H1 (cell line): ENCODE measurements around the gene LYPD6B. TPM values are rescaled to one million over a fixed set of nuclear protein-coding genes. Genes with fewer than 3 reads are reported as not detected.

ENCODE experiments used
- CTCF ChIA-PET: fragments of 300-600 bp; sonication (Branson Sonifier 250); formaldehyde crosslinking; loops from one replicate; lab custom pipeline; 2021; ENCODE audit not compliant: partially characterized antibody; lab: Charles Lee
- POLR2A ChIA-PET: fragments of 300-600 bp; sonication (Branson Sonifier 250); formaldehyde crosslinking; loops from one replicate; lab custom pipeline; 2021; ENCODE audit warnings: inconsistent platforms; ENCODE audit not compliant: partially characterized antibody; lab: Charles Lee
- DNase-seq, 2 experiments: peaks; one replicate each; pipeline versions ENCODE4 v3.0.0 to v3.0.0-alpha.2; 2010 to 2022; ENCODE audit warnings: low spot score in 2 of 2, low read depth in 1 of 2, mixed read lengths in 1 of 2
- FAIRE-seq: peaks from 2 replicates; lab custom pipeline; 2011; peaks lifted over from hg19 to GRCh38; lab: Jason Lieb, UNC
- H2AFZ ChIP-seq: 2 replicates; pipeline ENCODE4 v1.8.1; 2012; ENCODE audit warnings: low read length, inconsistent platforms
- H2AK5ac ChIP-seq: 2 replicates; pipeline ENCODE4 v1.6.1; 2013; ENCODE audit warnings: low read depth, low read length
- H2BK120ac ChIP-seq: replicated peaks from 2 replicates; pipeline ENCODE3; 2013; ENCODE audit warnings: low read depth, low read length, inconsistent platforms
- H2BK12ac ChIP-seq: 2 replicates; pipeline ENCODE4 v1.6.1; 2013; ENCODE audit warnings: low read depth, low read length
- H2BK15ac ChIP-seq: 2 replicates; pipeline ENCODE4 v1.6.1; 2013; ENCODE audit warnings: low read length
- H2BK20ac ChIP-seq: 2 replicates; pipeline ENCODE4 v1.6.1; 2013; ENCODE audit warnings: low read length
- H2BK5ac ChIP-seq: 2 replicates; pipeline ENCODE4 v1.6.1; 2013; ENCODE audit warnings: low read depth, low read length
- H3K14ac ChIP-seq: 2 replicates; pipeline ENCODE4 v1.6.1; 2013; ENCODE audit warnings: inconsistent platforms; ENCODE audit not compliant: insufficient read length
- H3K18ac ChIP-seq: 2 replicates; pipeline ENCODE4 v1.6.1; 2013; ENCODE audit warnings: low read length; ENCODE audit errors: extremely low read depth
- H3K23ac ChIP-seq: 2 replicates; pipeline ENCODE4 v1.6.1; 2013; ENCODE audit warnings: inconsistent platforms; ENCODE audit not compliant: insufficient read length
- H3K23me2 ChIP-seq: 2 replicates; pipeline ENCODE4 v1.6.1; 2013; ENCODE audit warnings: low read depth, low read length
- H3K27ac ChIP-seq: 2 replicates; pipeline ENCODE4 v1.6.1; 2011; ENCODE audit warnings: low read depth, low read length, inconsistent platforms
- H3K27me3 ChIP-seq, 4 experiments: replicated peaks in 1 of 4; 1 replicate in 1 of 4; 2 replicates in 3 of 4; pipeline versions ENCODE4 v1.6.1 to v1.8.1; 2011 to 2013; ENCODE audit warnings: low read length in 3 of 4, mild to moderate bottlenecking in 3 of 4, inconsistent platforms in 2 of 4, mixed read lengths in 2 of 4, moderate library complexity in 1 of 4; ENCODE audit not compliant: control insufficient read depth in 3 of 4, insufficient read depth in 3 of 4; ENCODE audit errors: extremely low read depth in 1 of 4
- H3K36me3 ChIP-seq, 4 experiments: 2 replicates each; pipeline versions ENCODE4 v1.6.1 to v1.8.1; 2011 to 2013; ENCODE audit warnings: mild to moderate bottlenecking in 4 of 4, low read length in 3 of 4, moderate library complexity in 2 of 4, control low read depth in 1 of 4, inconsistent platforms in 1 of 4; ENCODE audit not compliant: insufficient read depth in 4 of 4, control insufficient read depth in 2 of 4
- H3K4ac ChIP-seq: replicated peaks from 2 replicates; pipeline ENCODE3; 2013; ENCODE audit warnings: low read length, low read depth, mixed read lengths, inconsistent platforms; ENCODE audit not compliant: insufficient read length
- H3K4me1 ChIP-seq, 4 experiments: replicated peaks in 1 of 4; 1 replicate in 1 of 4; 2 replicates in 3 of 4; pipeline versions ENCODE4 v1.6.1 to v1.8.1; 2011 to 2013; ENCODE audit warnings: low read length in 3 of 4, inconsistent platforms in 2 of 4, mixed read lengths in 1 of 4; ENCODE audit not compliant: insufficient read depth in 4 of 4, control insufficient read depth in 3 of 4
- H3K4me2 ChIP-seq, 2 experiments: 2 replicates each; pipeline versions ENCODE4 v1.6.1 to v1.8.1; 2011 to 2013; ENCODE audit warnings: low read depth in 2 of 2, low read length in 2 of 2, control low read depth in 1 of 2, inconsistent platforms in 1 of 2, mild to moderate bottlenecking in 1 of 2; ENCODE audit not compliant: insufficient read depth in 1 of 2
- H3K4me3 ChIP-seq, 4 experiments: fragments of 200-600, 300-600 bp in 1 of 4; sonication (generic), shearing (Covaris generic), sonication (Bioruptor Twin) in 1 of 4; 2 replicates each; pipeline versions ENCODE4 v1.5.1 to v1.8.1; 2011 to 2016; ENCODE audit warnings: low read length in 4 of 4, low read depth in 3 of 4, control low read depth in 2 of 4, inconsistent platforms in 2 of 4, mild to moderate bottlenecking in 2 of 4, mixed read lengths in 1 of 4, moderate library complexity in 1 of 4; ENCODE audit not compliant: insufficient read depth in 2 of 4; ENCODE audit errors: extremely low read depth in 1 of 4
- H3K56ac ChIP-seq: replicated peaks from 2 replicates; pipeline ENCODE3; 2013; ENCODE audit warnings: low read depth, mild to moderate bottlenecking, mixed read lengths, low read length, inconsistent platforms; ENCODE audit not compliant: insufficient read length
- H3K79me1 ChIP-seq: 2 replicates; pipeline ENCODE4 v1.6.1; 2013; ENCODE audit warnings: low read depth, low read length, control low read depth
- H3K79me2 ChIP-seq, 2 experiments: 2 replicates each; pipeline versions ENCODE4 v1.6.1 to v1.8.1; 2012 to 2013; ENCODE audit warnings: low read length in 2 of 2, mild to moderate bottlenecking in 2 of 2, inconsistent platforms in 1 of 2; ENCODE audit not compliant: insufficient read depth in 2 of 2, control insufficient read depth in 1 of 2
- H3K9ac ChIP-seq, 4 experiments: replicated peaks in 1 of 4; 1 replicate in 1 of 4; 2 replicates in 3 of 4; pipeline versions ENCODE4 v1.6.1 to v1.8.1; 2011 to 2013; ENCODE audit warnings: low read depth in 3 of 4, low read length in 3 of 4, control low read depth in 2 of 4, mild to moderate bottlenecking in 2 of 4, moderate library complexity in 2 of 4, inconsistent platforms in 1 of 4; ENCODE audit errors: extremely low read depth in 1 of 4
- H3K9me3 ChIP-seq, 2 experiments: 2 replicates each; pipeline versions ENCODE4 v1.6.1 to v1.8.1; 2012 to 2013; ENCODE audit warnings: mild to moderate bottlenecking in 2 of 2, moderate library complexity in 2 of 2, control low read depth in 1 of 2, inconsistent platforms in 1 of 2, low read depth in 1 of 2, low read length in 1 of 2, mixed read lengths in 1 of 2; ENCODE audit not compliant: insufficient read depth in 2 of 2
- H4K20me1 ChIP-seq, 2 experiments: replicated peaks in 1 of 2; 2 replicates each; pipeline versions ENCODE3 to v1.8.1; 2011 to 2013; ENCODE audit warnings: inconsistent platforms in 2 of 2, low read length in 2 of 2, mild to moderate bottlenecking in 1 of 2; ENCODE audit not compliant: insufficient read depth in 2 of 2, control insufficient read depth in 1 of 2
- H4K5ac ChIP-seq: 2 replicates; pipeline ENCODE4 v1.6.1; 2013; ENCODE audit warnings: low read length, low read depth, mixed read lengths, inconsistent platforms; ENCODE audit not compliant: insufficient read length
- H4K8ac ChIP-seq: 2 replicates; pipeline ENCODE4 v1.8.0; 2013; ENCODE audit warnings: mild to moderate bottlenecking, moderate library complexity, low read length, inconsistent platforms; ENCODE audit not compliant: insufficient read depth; ENCODE audit errors: extremely low read depth
- H4K91ac ChIP-seq: replicated peaks from 2 replicates; pipeline ENCODE3; 2013; ENCODE audit warnings: low read length, mixed read lengths, inconsistent platforms; ENCODE audit not compliant: insufficient read length
- CTCF ChIP-seq, 3 experiments: IDR thresholded peaks; 1 replicate in 2 of 3; 2 replicates in 1 of 3; pipeline versions ENCODE4 v1.5.1 to v1.6.1; 2011; ENCODE audit warnings: low read length in 3 of 3, mild to moderate bottlenecking in 3 of 3, inconsistent platforms in 2 of 3, low read depth in 1 of 3, moderate library complexity in 1 of 3; ENCODE audit not compliant: insufficient read depth in 1 of 3; ENCODE audit errors: control extremely low read depth in 1 of 3
- E2F6 ChIP-seq: IDR thresholded peaks from 2 replicates; pipeline ENCODE4 v1.6.1; 2012; ENCODE audit warnings: inconsistent platforms
- EZH2 ChIP-seq: fragments of 200-600 bp; sonication (generic); IDR thresholded peaks from 2 replicates; pipeline ENCODE4 v1.7.1; 2012; ENCODE audit warnings: low read depth, mild to moderate bottlenecking, moderate library complexity, low read length, inconsistent platforms; ENCODE audit not compliant: severe bottlenecking
- KDM1A ChIP-seq: fragments of 200-600, 300-600 bp; sonication (generic); IDR thresholded peaks from 2 replicates; pipeline ENCODE4 v1.7.1; 2016; ENCODE audit warnings: mild to moderate bottlenecking, low read length, borderline replicate concordance
- POLR2A ChIP-seq, 2 experiments: IDR thresholded peaks; 1 replicate in 1 of 2; 2 replicates in 1 of 2; pipeline ENCODE4 v1.6.1; 2011; ENCODE audit warnings: low read depth in 2 of 2, low read length in 2 of 2, mild to moderate bottlenecking in 2 of 2; ENCODE audit errors: control extremely low read depth in 1 of 2
- RBBP5 ChIP-seq: IDR thresholded peaks from 2 replicates; pipeline ENCODE4 v1.7.1; 2012; ENCODE audit warnings: low read depth, mild to moderate bottlenecking, inconsistent platforms, low read length, moderate library complexity, borderline replicate concordance
- SIN3A ChIP-seq, 2 experiments: IDR thresholded peaks in 1 of 2; conservative IDR thresholded peaks in 1 of 2; 2 replicates each; pipeline ENCODE4 v1.6.1; 2011 to 2012; ENCODE audit warnings: low read length in 2 of 2, improper control_type of control experiment in 1 of 2, low read depth in 1 of 2, mild to moderate bottlenecking in 1 of 2
- SIX5 ChIP-seq: IDR thresholded peaks from 2 replicates; pipeline ENCODE4 v1.6.1; 2011; ENCODE audit warnings: mild to moderate bottlenecking, low read depth, low read length
- TAF7 ChIP-seq: optimal IDR thresholded peaks from 2 replicates; pipeline ENCODE3; 2011; ENCODE audit warnings: low read depth, mild to moderate bottlenecking, inconsistent platforms, low read length, moderate library complexity, borderline replicate concordance
- WGBS, 2 experiments: shearing (Covaris generic) in 1 of 2; methylation state at CpG; one replicate each; pipeline versions ENCODE4 v1.1.6 to v1.1.7; 2013 to 2015; ENCODE audit warnings: low lambda C conversion rate in 2 of 2, mixed read lengths in 2 of 2, inconsistent platforms in 1 of 2, low coverage in 1 of 2, missing lambda C conversion rate in 1 of 2; ENCODE audit not compliant: insufficient replicate concordance in 2 of 2, insufficient coverage in 1 of 2, insufficient read length in 1 of 2; ENCODE audit errors: extremely low coverage in 1 of 2, missing lambda C conversion rate in 1 of 2; 5-methylcytosine and 5-hydroxymethylcytosine counted together
- polyA plus RNA-seq, 7 experiments: library from polyadenylated mRNA; depleted of rRNA in 3 of 7; stranded (reverse) in 5 of 7; unstranded in 2 of 7; fragments of >200 nt in 5 of 7; fragments of 200-250 nt in 2 of 7; gene quantifications; 1 replicate in 5 of 7; 2 replicates in 1 of 7; 4 replicates in 1 of 7; pipeline versions ENCODE4 v1.2.1 to v1.2.3, GENCODE V29; 2011 to 2013; ENCODE audit warnings: missing spikeins in 2 of 7, mixed read lengths in 2 of 7
- total RNA-seq: library from RNA; stranded (reverse); fragmentation: NEBNext Ultra II Directional; extraction: Animal tissue kit (Norgen Biotek cat#: 25700); gene quantifications from 2 replicates; pipeline ENCODE4 v1.2.1, GENCODE V29; 2021

Gene LYPD6B
- total and polyA plus RNA-seq, 2 of the 8 experiments (the other 6 are each of a cell fraction or from before 2014, with no cell fraction given), result 2.2 to 3.5 TPM

- no peaks in the 10 kb centered on the region for H4K20me1 ChIP-seq
- no peak overlapping the region for H2BK15ac ChIP-seq
- FAIRE-seq (no peak), DNase-seq (no peak)
- no peak overlapping the region for H3K56ac ChIP-seq
- no peaks in the 10 kb centered on the region for H3K27me3 ChIP-seq
- no peak overlapping the region for H3K27ac ChIP-seq
- no peak overlapping the region for H3K4me2 ChIP-seq
- H3K36me3 ChIP-seq, result no peaks in the 10 kb centered on the region
- CTCF ChIA-PET, result no interaction called here
- H3K9ac ChIP-seq, result no peak overlapping the region
- no peak overlapping the region for H2BK12ac ChIP-seq
- H3K79me2 ChIP-seq, result no peaks in the 10 kb centered on the region
- H3K79me1 ChIP-seq, result no peaks in the 10 kb centered on the region
- 89% methylated on average over 4 of the region's 4 CpGs; no CpG with 5 or more reads in 1 of the 2 experiments for WGBS, 2 experiments
- no peak overlapping the region for H4K5ac ChIP-seq
- H4K91ac ChIP-seq, result no peak overlapping the region
- H3K4me1 ChIP-seq, result peaks cover 0 to 7% (median 3%) of the 10 kb centered on the region in 4 experiments; a peak in 2 of 7 replicates
- H3K9me3 ChIP-seq, result no peaks in the 10 kb centered on the region
- no peak overlapping the region for H2BK20ac ChIP-seq
- no peak overlapping the region for H4K8ac ChIP-seq
- H2AFZ ChIP-seq, result no peak overlapping the region
- H3K18ac ChIP-seq, result no peak overlapping the region
- H2BK120ac ChIP-seq, result no peak overlapping the region
- H3K23ac ChIP-seq, result no peak overlapping the region
- no peak overlapping the region for H3K4me3 ChIP-seq
- no peak overlapping the region for H2AK5ac ChIP-seq
- no peak overlapping the region for H3K4ac ChIP-seq
- no peak overlapping the region for H3K14ac ChIP-seq
- no peak overlapping the region for H2BK5ac ChIP-seq
- POLR2A ChIA-PET, result no interaction called here
- no peaks in the 10 kb centered on the region for H3K23me2 ChIP-seq
- TF ChIP-seq POLR2A (IDR thresholded peaks at IDR 0.05; ENCODE audit: control extremely low read depth in 1 of 2, low read depth in 2 of 2, low read length in 2 of 2) (no peak), CTCF (IDR thresholded peaks at IDR 0.05; ENCODE audit: control extremely low read depth in 1 of 3, insufficient read depth in 1 of 3, low read depth in 1 of 3, low read length in 3 of 3) (no peak), RBBP5 (no peak), SIN3A (conservative IDR thresholded peaks at IDR 0.05 in 1 of 2, IDR thresholded peaks at IDR 0.05 in 1 of 2; ENCODE audit: low read depth in 1 of 2, low read length in 2 of 2) (no peak), TAF7 (no peak), E2F6 (no peak), EZH2 (no peak), SIX5 (no peak), KDM1A (no peak)
Measured at GRCh38 chr2:149155196-149155969, 116.9 kb downstream of the LYPD6B start.
